GM19467 (cell line): ENCODE measurements around the gene GNG13.

Experiments
- ATAC-seq: cut with Tn5 transposase; IDR thresholded peaks from one replicate; pipeline ENCODE4 v1.9.1; 2021; ENCODE audit warnings: mild to moderate bottlenecking, moderate library complexity; ENCODE audit not compliant: unreplicated experiment

GNG13 gene

GRCh38 chr16:795580-796229 lies 4.8 kb downstream of the GNG13 start:
- ATAC-seq = no peak

DNA sequence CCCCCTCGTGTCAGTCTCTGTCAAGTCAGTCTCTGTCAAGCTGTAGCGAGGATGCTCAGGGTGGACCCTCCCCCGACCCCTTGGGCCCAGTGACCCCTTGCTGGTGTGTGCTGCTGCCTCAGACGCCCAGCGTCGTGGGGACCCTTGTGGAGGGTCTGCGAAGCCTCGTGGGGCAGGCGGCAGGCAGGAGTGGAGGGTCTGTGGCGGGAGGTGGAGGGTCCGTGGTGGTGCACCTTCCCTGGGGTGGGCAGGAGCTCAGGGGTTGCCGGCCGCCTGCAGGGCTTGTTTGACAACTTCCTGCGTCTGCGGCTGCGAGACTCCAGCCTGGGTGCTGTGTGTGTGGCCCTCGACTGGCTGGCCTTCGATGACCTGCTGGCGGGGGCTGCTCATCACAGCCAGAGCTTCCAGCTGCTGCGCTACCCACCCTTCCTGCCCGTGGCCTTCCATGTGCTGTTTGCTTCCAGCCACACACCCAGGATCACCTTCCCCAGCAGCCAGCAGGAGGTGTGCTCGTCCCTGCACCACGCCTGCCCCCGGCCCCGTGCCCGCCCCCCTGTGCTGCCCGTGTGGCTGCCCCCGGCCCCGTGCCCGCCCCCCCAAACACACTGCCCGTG lies 5.6 kb downstream of the GNG13 start:
- no peak for ATAC-seq

GRCh38 chr16:794091-794822 lies 6.3 kb downstream of the GNG13 start:
- no peak for ATAC-seq

GRCh38 chr16:793414-793813 lies 7.1 kb downstream of the GNG13 start:
- ATAC-seq = no peak

DNA sequence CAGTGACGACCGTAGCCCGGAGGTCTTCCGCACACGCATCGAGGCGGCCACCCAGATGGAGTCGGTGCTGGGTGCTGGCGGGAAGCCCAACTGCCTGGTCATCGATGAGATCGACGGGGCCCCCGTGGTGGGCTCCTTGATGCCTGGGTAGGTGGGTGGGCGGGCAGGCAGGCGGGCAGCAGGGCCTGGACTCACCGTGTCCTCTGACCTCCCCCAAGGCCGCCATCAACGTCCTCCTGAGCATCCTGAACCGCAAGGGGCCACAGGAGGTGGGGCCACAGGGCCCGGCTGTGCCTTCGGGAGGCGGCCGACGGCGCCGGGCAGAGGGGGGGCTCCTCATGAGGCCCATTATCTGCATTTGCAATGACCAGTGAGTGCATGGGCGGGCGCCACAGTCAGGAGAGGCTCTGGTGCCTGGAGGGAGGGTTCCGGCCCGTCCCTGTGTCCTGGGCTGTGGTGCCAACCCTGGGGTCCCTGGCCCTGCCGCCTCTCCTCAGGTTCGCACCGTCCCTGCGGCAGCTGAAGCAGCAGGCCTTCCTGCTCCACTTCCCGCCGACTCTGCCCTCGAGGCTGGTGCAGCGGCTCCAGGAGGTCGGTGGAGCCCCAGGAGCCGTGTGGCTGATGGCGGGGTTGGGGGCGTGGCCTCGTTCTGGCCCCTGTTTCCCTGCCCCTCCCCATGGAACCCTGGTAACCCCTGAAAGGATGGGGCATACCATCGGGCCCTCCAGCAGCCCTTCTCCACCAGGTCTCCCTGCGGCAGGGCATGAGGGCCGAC lies 8.1 kb downstream of the GNG13 start:
- ATAC-seq = no peak

GRCh38 chr16:791131-791530 lies 9.4 kb downstream of the GNG13 start:
- ATAC-seq = no peak

- ATAC-seq = no peak
Observed at GRCh38 chr16:790086-790485, 10.4 kb downstream of the GNG13 start.

GRCh38 chr16:789191-789850 lies 11.2 kb downstream of the GNG13 start:
- no peak for ATAC-seq

- peak; percentile 56 for ATAC-seq
Observed at GRCh38 chr16:788399-789126, 12.0 kb downstream of the GNG13 start, which contains the start of gene CHTF18. TSS of gene CHTF18 (plus strand) at chr16:788620. CDS start at chr16:788685, 65 bp downstream.

- no peak for ATAC-seq
Observed at GRCh38 chr16:787978-788398, 12.5 kb downstream of the GNG13 start, which contains the start of gene RPUSD1. TSS of gene RPUSD1 (minus strand) at chr16:788381. CDS start at chr16:787737, 644 bp downstream.

DNA sequence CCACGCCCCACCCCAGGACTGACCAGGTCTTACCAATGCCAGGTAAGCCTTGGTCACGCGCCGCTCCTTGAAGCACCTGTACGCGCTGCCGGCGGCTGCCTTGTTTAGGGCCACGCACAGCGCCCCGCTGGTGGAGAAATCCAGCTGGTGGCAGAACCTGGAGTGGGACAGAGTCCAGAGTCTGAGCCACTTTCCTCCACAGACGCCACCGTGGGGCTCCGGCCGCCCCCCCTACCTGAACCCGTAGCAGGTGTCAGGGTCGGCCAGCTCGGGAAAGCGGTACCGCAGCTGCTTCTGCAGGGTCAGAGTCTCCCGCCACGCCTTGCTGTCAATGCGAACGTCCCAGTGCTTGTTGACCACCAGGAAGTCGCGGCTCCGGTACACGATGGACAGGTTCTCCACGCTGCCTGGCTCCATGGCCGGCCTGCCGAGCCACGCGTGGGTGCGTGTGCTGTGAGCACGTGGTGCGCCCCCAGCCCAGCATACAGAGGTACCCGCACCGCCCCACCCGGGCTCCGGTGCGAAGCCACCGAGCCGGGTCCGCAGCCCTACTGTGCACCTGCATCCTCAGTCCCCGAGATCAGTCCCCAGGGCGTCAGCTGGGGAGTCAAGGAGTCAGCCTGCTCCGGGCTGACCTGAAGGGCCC lies 13.1 kb downstream of the GNG13 start:
- no peak for ATAC-seq

DNA sequence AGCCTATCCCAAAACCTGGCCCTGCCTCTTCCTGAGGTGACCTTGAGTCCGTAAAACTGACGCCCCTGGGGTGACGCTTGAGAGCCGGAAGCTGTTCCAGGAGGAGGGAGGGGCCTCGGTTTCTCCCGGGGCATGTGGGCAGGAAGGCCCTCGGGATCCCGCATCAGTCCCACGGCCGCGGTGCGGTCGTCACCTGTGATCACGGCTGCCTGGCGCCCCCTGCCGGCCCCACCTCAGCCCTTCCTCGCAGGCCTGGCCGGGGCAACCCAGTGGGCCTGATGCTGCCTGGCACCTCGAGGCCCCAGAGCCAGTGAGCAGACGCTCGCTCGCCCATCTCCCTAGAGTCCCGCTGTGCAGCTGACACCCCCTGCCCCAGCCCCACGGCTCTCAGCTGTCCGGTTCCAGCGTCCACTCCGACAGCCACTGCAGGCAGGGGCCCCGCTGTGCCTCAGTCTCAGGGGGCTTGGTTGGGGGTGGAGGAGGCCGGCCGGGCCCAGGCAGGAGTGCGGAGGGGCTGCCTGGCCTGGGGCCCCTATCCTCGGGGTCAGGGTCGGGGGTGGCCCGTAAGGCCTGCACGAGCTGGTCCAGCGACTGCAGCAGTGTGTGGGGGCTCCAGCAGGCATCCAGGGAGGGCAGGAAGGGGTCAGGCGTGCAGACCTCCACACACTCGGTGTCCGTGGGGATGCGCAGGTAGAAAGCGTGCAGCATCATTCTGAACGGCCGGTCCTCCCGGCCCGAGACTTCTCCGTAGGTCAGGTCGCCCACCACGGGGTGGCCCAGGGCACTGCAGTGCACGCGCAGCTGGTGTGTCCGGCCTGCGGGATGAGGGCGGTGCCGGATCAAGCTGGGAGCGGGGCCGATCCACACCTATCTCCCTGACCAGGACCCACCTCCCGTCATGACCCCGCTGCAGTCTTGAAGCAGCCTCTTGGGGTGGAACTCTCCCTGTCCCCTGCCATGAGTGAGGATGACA lies 14.7 kb downstream of the GNG13 start:
- ATAC-seq = no peak

- no peak for ATAC-seq
Observed at GRCh38 chr16:784431-784830, 16.1 kb downstream of the GNG13 start.

DNA sequence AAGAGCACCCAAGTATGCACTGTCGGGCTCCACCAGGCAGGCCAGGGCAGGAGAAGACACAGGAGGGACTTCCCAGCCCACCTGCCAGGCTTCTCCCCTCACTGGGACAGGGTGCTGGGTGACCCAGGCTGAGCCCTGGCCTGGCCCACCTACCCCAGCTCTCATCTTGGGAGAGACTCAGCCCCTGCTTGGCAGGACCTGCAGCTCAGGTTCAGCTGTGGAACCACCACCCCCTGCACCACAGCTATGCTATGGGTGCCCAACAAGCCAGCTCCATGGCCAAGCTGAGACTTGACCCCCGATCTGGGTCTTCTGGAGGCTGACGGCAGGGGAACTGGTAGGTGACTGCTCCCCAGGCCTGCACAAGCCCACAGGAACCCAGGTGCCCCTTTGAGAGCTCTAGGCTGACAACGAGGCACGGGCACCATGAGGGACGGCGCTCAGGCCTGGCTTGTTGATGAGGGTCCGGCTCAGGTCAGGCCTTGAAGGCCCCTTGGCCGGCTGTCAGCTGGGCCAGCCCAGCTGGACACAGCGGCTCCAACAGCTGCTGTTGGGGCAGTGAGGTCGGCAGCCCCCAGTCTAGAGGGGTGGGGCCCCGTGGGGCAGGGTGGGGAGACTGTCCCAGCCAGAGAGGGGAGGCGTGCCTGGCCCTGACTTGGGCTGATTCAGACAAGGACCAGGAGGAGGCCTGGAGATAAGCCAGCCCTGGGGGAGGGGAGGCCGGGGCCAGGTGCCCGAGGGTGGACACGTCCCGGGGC lies 17.0 kb downstream of the GNG13 start:
- no peak for ATAC-seq

DNA sequence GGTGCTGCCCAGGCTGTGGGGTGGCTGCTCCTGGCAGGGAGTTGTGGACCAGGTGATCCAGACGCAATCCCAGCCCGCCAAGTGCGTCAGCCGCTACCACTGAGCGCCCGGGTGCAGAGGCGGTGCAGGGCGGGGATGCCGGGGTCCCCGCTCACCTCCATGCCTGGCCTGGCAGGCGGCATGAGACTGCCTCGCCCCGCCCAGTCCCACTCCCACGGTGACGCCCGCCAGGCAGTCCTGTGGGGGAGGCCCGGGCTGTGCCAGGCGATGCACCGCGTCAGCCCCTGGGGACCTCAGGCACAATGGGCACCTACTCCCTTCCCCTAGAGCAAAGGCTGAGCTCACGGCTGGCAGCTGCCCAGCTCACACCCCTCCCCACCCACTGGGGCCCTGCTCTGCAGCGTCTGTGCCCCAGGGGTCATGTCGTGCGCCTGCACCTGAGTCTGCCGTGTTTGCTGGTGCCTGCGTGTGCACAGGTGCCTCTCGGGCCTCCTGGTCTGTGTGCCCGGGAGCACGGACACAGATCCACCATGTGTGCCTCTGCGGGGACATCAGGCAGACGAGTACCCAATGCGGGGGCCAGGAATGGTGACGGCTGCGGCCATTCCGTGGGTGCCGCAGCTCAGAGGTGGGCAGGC lies 17.6 kb downstream of the GNG13 start:
- no peak for ATAC-seq

DNA sequence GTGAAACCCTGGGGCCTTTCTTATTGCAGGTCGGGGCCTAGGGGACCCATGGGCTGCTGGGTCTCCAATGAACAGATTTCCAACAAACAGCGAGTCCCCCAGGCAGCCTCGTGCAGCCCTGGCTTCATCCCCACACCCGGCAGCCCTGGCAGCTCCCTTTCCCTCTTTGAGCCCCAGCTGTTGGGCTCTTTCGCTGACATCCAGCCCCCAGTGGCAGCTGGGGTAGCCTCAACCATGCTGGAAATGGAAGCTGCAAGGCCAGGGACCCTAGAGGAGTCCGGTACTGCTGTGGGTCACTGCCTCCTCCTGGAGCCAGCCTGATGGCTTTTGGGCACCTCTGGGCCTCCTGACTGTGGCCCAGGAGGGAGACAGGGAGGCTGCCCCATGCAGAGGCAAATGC lies 18.3 kb downstream of the GNG13 start:
- no peak for ATAC-seq

- ATAC-seq = no peak
Observed at GRCh38 chr16:781346-782010, 19.1 kb downstream of the GNG13 start.
